ENCODE results near the gene NXT2.

DNA sequence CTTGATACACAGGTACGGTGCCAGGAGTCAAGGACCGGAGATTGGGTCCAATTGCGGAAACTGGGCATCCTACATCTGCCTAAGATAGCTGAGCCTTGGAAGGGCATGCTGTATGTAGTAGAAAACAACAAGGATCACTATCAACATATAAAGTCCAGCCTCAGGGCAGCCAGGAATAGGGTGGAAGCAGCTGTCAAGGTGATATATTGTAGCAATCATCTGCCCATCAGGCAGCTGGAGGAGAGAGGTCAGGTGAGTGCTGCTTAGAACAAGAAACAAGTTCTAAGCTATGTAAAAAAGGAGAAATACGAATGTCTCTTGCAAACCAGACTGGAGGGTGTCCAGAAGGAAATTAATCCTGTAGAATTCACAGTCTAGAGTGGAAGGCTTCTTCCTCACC, 53.5 kb downstream of the NXT2 start:
- TF ChIP-seq, protein P1, sequence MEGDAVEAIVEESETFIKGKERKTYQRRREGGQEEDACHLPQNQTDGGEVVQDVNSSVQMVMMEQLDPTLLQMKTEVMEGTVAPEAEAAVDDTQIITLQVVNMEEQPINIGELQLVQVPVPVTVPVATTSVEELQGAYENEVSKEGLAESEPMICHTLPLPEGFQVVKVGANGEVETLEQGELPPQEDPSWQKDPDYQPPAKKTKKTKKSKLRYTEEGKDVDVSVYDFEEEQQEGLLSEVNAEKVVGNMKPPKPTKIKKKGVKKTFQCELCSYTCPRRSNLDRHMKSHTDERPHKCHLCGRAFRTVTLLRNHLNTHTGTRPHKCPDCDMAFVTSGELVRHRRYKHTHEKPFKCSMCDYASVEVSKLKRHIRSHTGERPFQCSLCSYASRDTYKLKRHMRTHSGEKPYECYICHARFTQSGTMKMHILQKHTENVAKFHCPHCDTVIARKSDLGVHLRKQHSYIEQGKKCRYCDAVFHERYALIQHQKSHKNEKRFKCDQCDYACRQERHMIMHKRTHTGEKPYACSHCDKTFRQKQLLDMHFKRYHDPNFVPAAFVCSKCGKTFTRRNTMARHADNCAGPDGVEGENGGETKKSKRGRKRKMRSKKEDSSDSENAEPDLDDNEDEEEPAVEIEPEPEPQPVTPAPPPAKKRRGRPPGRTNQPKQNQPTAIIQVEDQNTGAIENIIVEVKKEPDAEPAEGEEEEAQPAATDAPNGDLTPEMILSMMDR (conservative IDR thresholded peaks at IDR 0.05), result no peak
- no peak for TF ChIP-seq ZFX (IDR thresholded peaks at IDR 0.05)

Measured in C4-2B (cell line).